HEK293 (cell line): ENCODE results near the gene FRMD4A.

ENCODE experiments used
- CTCF ChIA-PET: fragments of 350-600 bp; formaldehyde crosslinking; extraction: SDS; loops from one replicate; lab custom pipeline; 2021; ENCODE audit warnings: antibody characterized with exemption; lab: Yijun Ruan, JAX
- POLR2A ChIA-PET: fragments of 300-600 bp; formaldehyde crosslinking; extraction: SDS; loops from one replicate; lab custom pipeline; 2020; ENCODE audit warnings: antibody characterized with exemption, inconsistent platforms; lab: Yijun Ruan, JAX
- H3K27ac ChIP-seq: fragments of 200-500 bp; sonication (Bioruptor generic); 2 replicates; pipeline ENCODE4 v1.5.1; 2014; ENCODE audit warnings: low read depth, low read length, control low read depth, inconsistent platforms; ENCODE audit errors: extremely low read depth
- H3K36me3 ChIP-seq, 2 experiments: fragments of 200-500 bp in 1 of 2; sonication (Bioruptor generic) in 1 of 2; 1 replicate in 1 of 2; 2 replicates in 1 of 2; pipeline ENCODE4 v1.5.1; 2014 to 2017; ENCODE audit warnings: inconsistent platforms in 2 of 2, low read length in 2 of 2; ENCODE audit not compliant: control insufficient read depth in 2 of 2, insufficient read depth in 1 of 2
- H3K4me1 ChIP-seq: fragments of 200-500 bp; sonication (Bioruptor generic); 2 replicates; pipeline ENCODE4 v1.5.1; 2014; ENCODE audit warnings: mild to moderate bottlenecking, low read length, inconsistent platforms; ENCODE audit not compliant: control insufficient read depth, insufficient read depth
- H3K4me3 ChIP-seq: 2 replicates; pipeline ENCODE4 v1.5.1; 2011; ENCODE audit warnings: low read depth, mild to moderate bottlenecking, control low read depth, low read length, moderate library complexity
- H3K9me3 ChIP-seq: fragments of 200-500 bp; sonication (Bioruptor generic); 2 replicates; pipeline ENCODE4 v1.5.1; 2014; ENCODE audit warnings: low read depth, low read length, inconsistent platforms; ENCODE audit not compliant: control insufficient read depth, insufficient read depth
- ELK4 ChIP-seq: IDR thresholded peaks from 2 replicates; pipeline ENCODE4 v1.6.1; 2011; ENCODE audit warnings: mild to moderate bottlenecking, low read depth, low read length, borderline replicate concordance
- GLIS1 ChIP-seq: fragments of 450-650 bp; formaldehyde crosslinking; IDR thresholded peaks from 2 replicates; pipeline ENCODE4 v1.5.1; 2016; ENCODE audit warnings: missing biosample characterization, missing genetic modification characterization
- GLIS2 ChIP-seq: fragments of 450-650 bp; formaldehyde crosslinking; IDR thresholded peaks from 2 replicates; pipeline ENCODE4 v1.5.1; 2016; ENCODE audit warnings: missing biosample characterization, missing genetic modification characterization
- HOXC10 ChIP-seq: sonication (generic); formaldehyde crosslinking; IDR thresholded peaks from 2 replicates; pipeline ENCODE4 v1.8.1; 2023; ENCODE audit warnings: mild to moderate bottlenecking, missing genetic modification reagents
- HOXD13 ChIP-seq: sonication (generic); formaldehyde crosslinking; IDR thresholded peaks from 2 replicates; pipeline ENCODE4 v1.8.0; 2022; ENCODE audit warnings: missing genetic modification reagents, borderline replicate concordance
- KLF1 ChIP-seq: fragments of 450-650 bp; formaldehyde crosslinking; IDR thresholded peaks from 2 replicates; pipeline ENCODE4 v1.5.1; 2016; ENCODE audit warnings: missing biosample characterization, missing genetic modification characterization
- KLF17 ChIP-seq: fragments of 450-650 bp; formaldehyde crosslinking; IDR thresholded peaks from 2 replicates; pipeline ENCODE4 v1.5.1; 2016; ENCODE audit warnings: missing biosample characterization, missing genetic modification characterization
- MZF1 ChIP-seq: fragments of 450-650 bp; formaldehyde crosslinking; IDR thresholded peaks from 2 replicates; pipeline ENCODE4 v1.5.1; 2017; ENCODE audit warnings: missing biosample characterization, missing genetic modification characterization, borderline replicate concordance
- RBAK ChIP-seq: fragments of 450-650 bp; formaldehyde crosslinking; IDR thresholded peaks from 2 replicates; pipeline ENCODE4 v1.5.1; 2016; ENCODE audit warnings: missing biosample characterization, missing genetic modification characterization
- ZBTB11 ChIP-seq: fragments of 450-650 bp; formaldehyde crosslinking; conservative IDR thresholded peaks from 2 replicates; pipeline ENCODE4 v1.5.1; 2016; ENCODE audit warnings: low read depth, missing biosample characterization, missing genetic modification characterization
- ZBTB17 ChIP-seq: fragments of 450-650 bp; formaldehyde crosslinking; IDR thresholded peaks from 2 replicates; pipeline ENCODE4 v1.5.1; 2016; ENCODE audit warnings: missing biosample characterization, missing genetic modification characterization
- ZNF121 ChIP-seq: fragments of 450-650 bp; formaldehyde crosslinking; IDR thresholded peaks from 2 replicates; pipeline ENCODE4 v1.5.1; 2016; ENCODE audit warnings: missing biosample characterization, missing genetic modification characterization
- ZNF132 ChIP-seq: fragments of 450-650 bp; formaldehyde crosslinking; IDR thresholded peaks from 2 replicates; pipeline ENCODE4 v1.5.1; 2017; ENCODE audit warnings: missing biosample characterization, missing genetic modification characterization, borderline replicate concordance
- ZNF133 ChIP-seq: fragments of 450-650 bp; formaldehyde crosslinking; IDR thresholded peaks from 2 replicates; pipeline ENCODE4 v1.5.1; 2016; ENCODE audit warnings: missing biosample characterization, missing genetic modification characterization
- ZNF501 ChIP-seq: fragments of 450-650 bp; formaldehyde crosslinking; IDR thresholded peaks from 2 replicates; pipeline ENCODE4 v1.5.1; 2016; ENCODE audit warnings: missing biosample characterization, missing genetic modification characterization
- ZNF514 ChIP-seq: fragments of 450-650 bp; formaldehyde crosslinking; IDR thresholded peaks from 2 replicates; pipeline ENCODE4 v1.5.1; 2016; ENCODE audit warnings: missing biosample characterization, missing genetic modification characterization
- ZNF658 ChIP-seq: fragments of 450-650 bp; formaldehyde crosslinking; IDR thresholded peaks from 2 replicates; pipeline ENCODE4; 2016; ENCODE audit warnings: missing biosample characterization, missing genetic modification characterization
- TF ChIP-seq, protein P1 (sequence below): fragments of 450-650 bp; formaldehyde crosslinking; IDR thresholded peaks from 2 replicates; pipeline ENCODE4 v1.5.1; 2017; ENCODE audit warnings: missing biosample characterization, missing genetic modification characterization

The FRMD4A gene

GRCh38 chr10:13969792-13970140 is 361.0 kb downstream of the FRMD4A start (continued):
- TF ChIP-seq, protein P1, sequence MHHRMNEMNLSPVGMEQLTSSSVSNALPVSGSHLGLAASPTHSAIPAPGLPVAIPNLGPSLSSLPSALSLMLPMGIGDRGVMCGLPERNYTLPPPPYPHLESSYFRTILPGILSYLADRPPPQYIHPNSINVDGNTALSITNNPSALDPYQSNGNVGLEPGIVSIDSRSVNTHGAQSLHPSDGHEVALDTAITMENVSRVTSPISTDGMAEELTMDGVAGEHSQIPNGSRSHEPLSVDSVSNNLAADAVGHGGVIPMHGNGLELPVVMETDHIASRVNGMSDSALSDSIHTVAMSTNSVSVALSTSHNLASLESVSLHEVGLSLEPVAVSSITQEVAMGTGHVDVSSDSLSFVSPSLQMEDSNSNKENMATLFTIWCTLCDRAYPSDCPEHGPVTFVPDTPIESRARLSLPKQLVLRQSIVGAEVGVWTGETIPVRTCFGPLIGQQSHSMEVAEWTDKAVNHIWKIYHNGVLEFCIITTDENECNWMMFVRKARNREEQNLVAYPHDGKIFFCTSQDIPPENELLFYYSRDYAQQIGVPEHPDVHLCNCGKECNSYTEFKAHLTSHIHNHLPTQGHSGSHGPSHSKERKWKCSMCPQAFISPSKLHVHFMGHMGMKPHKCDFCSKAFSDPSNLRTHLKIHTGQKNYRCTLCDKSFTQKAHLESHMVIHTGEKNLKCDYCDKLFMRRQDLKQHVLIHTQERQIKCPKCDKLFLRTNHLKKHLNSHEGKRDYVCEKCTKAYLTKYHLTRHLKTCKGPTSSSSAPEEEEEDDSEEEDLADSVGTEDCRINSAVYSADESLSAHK (tag by site-specific recombination) = no peak
- TF ChIP-seq HOXD13 (CRISPR knock-in tag) (no peak), ZNF132 (tag by site-specific recombination) (no peak), ZNF658 (tag by site-specific recombination) (no peak), MZF1 (tag by site-specific recombination) (no peak)

GRCh38 chr10:13969118-13969791 is 361.5 kb downstream of the FRMD4A start:
- ChIA-PET POLR2A (no interaction called here), CTCF (interaction anchor here (0.7 kb wide), 1 partner anchor 192 kb away, joined by 3 read pairs; no protein-coding TSS in a partner anchor)

DNA sequence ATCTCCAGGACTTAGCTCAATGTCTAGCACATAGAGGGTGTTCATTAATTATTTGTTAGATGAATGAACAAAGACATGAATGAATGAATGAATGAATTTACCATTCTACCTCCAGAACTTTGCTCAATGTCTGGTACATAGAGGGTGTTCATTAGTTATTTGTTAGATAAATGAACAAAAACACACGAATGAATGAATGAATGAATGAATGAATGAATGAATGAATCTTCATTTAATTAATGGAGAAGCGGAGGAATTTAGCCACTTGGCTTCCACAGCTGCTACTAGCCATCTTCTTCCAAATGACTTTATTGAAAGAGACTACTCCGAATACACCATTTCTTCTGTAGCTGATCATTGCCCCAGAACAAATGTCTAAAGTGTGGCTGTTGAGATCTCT is 368.9 kb downstream of the FRMD4A start:
- no peak overlapping the region for H3K4me3 ChIP-seq
- ChIA-PET CTCF (interaction anchor here (0.6 to 1.1 kb wide), 3 partner anchors 11 to 175 kb away, joined by 3 read pairs; no protein-coding TSS in a partner anchor), POLR2A (interaction anchor here (0.7 kb wide), 1 partner anchor 113 kb away, joined by 3 read pairs; no protein-coding TSS in a partner anchor)
- no peaks in the 10 kb centered on the region for H3K9me3 ChIP-seq
- no peak for TF ChIP-seq ZNF514 (tag by site-specific recombination)
- TF ChIP-seq KLF1 (tag by site-specific recombination) = no peak
- no peak for TF ChIP-seq ELK4
- no peak for TF ChIP-seq ZNF501 (tag by site-specific recombination)
- TF ChIP-seq HOXC10 (CRISPR knock-in tag) = no peak
- TF ChIP-seq KLF17 (tag by site-specific recombination) = no peak
- H3K36me3 ChIP-seq = no peaks in the 10 kb centered on the region
- no peak overlapping the region for H3K27ac ChIP-seq
- no peaks in the 10 kb centered on the region for H3K4me1 ChIP-seq

More at GRCh38 chr10:13969118-13969791, 361.5 kb downstream of the FRMD4A start:
- no peak overlapping the region for H3K4me3 ChIP-seq
- H3K36me3 ChIP-seq = no peaks in the 10 kb centered on the region
- H3K4me1 ChIP-seq = peaks cover 9% of the 10 kb centered on the region
- no peaks in the 10 kb centered on the region for H3K9me3 ChIP-seq
- TF ChIP-seq ZBTB17 (tag by site-specific recombination) = peak; percentile 28; the same call in 1 of the 2 replicates
- TF ChIP-seq ZNF133 (tag by site-specific recombination) = no peak
- peak; percentile 69 for TF ChIP-seq ZNF121 (tag by site-specific recombination)
- no peak for TF ChIP-seq ZBTB11 (tag by site-specific recombination)
- peak; percentile 91 for TF ChIP-seq GLIS1 (tag by site-specific recombination)
- TF ChIP-seq RBAK (tag by site-specific recombination) = no peak
- peak; percentile 24; the same call in 1 of the 2 replicates for TF ChIP-seq GLIS2
- TF ChIP-seq, all 188 proteins: peak for 4
- H3K27ac ChIP-seq = no peak overlapping the region
